Testis (tissue), 2 donors: ENCODE results near the gene ELN.

ENCODE experiments used
- CTCF ChIP-seq, 3 experiments: fragments of 450-650 bp in 2 of 3; fragments of 200-600 bp in 1 of 3; sonication (generic) in 1 of 3; IDR thresholded peaks; one replicate each; pipeline ENCODE4 v1.5.1; 2016 to 2019; ENCODE audit warnings: antibody characterized with exemption in 3 of 3, mild to moderate bottlenecking in 2 of 3, moderate library complexity in 1 of 3
- POLR2A ChIP-seq: fragments of 450-650 bp; IDR thresholded peaks from one replicate; pipeline ENCODE4 v1.6.1; 2017; ENCODE audit warnings: antibody characterized with exemption, mild to moderate bottlenecking, moderate library complexity

GRCh38 chr7:73983437-73984164 is 44.4 kb upstream of the ELN start:
- TF ChIP-seq CTCF (IDR thresholded peaks at IDR 0.05): no peak
- no peak for TF ChIP-seq POLR2A
